ENCODE measurements around the gene C10orf143. TPM values are rescaled to one million over a fixed set of nuclear protein-coding genes. Genes with fewer than 3 reads are reported as not detected.

Gene C10orf143
- total RNA-seq, 1 donor = 2.5 TPM

GRCh38 chr10:130016993-130017630 is 93.5 kb downstream of the C10orf143 start:
- TF ChIP-seq, protein P1, sequence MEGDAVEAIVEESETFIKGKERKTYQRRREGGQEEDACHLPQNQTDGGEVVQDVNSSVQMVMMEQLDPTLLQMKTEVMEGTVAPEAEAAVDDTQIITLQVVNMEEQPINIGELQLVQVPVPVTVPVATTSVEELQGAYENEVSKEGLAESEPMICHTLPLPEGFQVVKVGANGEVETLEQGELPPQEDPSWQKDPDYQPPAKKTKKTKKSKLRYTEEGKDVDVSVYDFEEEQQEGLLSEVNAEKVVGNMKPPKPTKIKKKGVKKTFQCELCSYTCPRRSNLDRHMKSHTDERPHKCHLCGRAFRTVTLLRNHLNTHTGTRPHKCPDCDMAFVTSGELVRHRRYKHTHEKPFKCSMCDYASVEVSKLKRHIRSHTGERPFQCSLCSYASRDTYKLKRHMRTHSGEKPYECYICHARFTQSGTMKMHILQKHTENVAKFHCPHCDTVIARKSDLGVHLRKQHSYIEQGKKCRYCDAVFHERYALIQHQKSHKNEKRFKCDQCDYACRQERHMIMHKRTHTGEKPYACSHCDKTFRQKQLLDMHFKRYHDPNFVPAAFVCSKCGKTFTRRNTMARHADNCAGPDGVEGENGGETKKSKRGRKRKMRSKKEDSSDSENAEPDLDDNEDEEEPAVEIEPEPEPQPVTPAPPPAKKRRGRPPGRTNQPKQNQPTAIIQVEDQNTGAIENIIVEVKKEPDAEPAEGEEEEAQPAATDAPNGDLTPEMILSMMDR (IDR thresholded peaks at IDR 0.05; ENCODE audit: extremely low read depth, low read depth, low read length) = no peak
- peaks cover 22% of the 10 kb centered on the region for H3K4me1 ChIP-seq (ENCODE audit: insufficient read depth, low read length)
- H2AFZ ChIP-seq (ENCODE audit: low read length) = no peak overlapping the region
- H3K4me3 ChIP-seq (ENCODE audit: insufficient read depth, low read length) = no peak overlapping the region
- H3K27ac ChIP-seq (ENCODE audit: low read depth, low read length) = no peak overlapping the region
- H3K4me2 ChIP-seq (ENCODE audit: insufficient read depth, low read length) = no peak overlapping the region
- H3K79me2 ChIP-seq (ENCODE audit: insufficient read depth, low read length) = no peaks in the 10 kb centered on the region
- DNase-seq (ENCODE audit: insufficient read length, low spot score, missing footprints) = no peak
- no peaks in the 10 kb centered on the region for H3K36me3 ChIP-seq (ENCODE audit: insufficient read depth, low read length)
- no peaks in the 10 kb centered on the region for H4K20me1 ChIP-seq (ENCODE audit: insufficient read depth, low read length)
- no peaks in the 10 kb centered on the region for H3K9me3 ChIP-seq (ENCODE audit: low read depth, low read length)
- H3K27me3 ChIP-seq (ENCODE audit: insufficient read depth, low read length) = no peaks in the 10 kb centered on the region

- no peak overlapping the region for H2AFZ ChIP-seq (ENCODE audit: low read length)
- H3K79me2 ChIP-seq (ENCODE audit: insufficient read depth, low read length) = no peaks in the 10 kb centered on the region
- peaks cover 14% of the 10 kb centered on the region for H3K4me1 ChIP-seq (ENCODE audit: insufficient read depth, low read length)
- H3K9me3 ChIP-seq (ENCODE audit: low read depth, low read length) = no peaks in the 10 kb centered on the region
- no peak overlapping the region for H3K27ac ChIP-seq (ENCODE audit: low read depth, low read length)
- no peak overlapping the region for H3K4me2 ChIP-seq (ENCODE audit: insufficient read depth, low read length)
- no peak overlapping the region for H3K4me3 ChIP-seq (ENCODE audit: insufficient read depth, low read length)
- no peaks in the 10 kb centered on the region for H3K36me3 ChIP-seq (ENCODE audit: insufficient read depth, low read length)
- H3K27me3 ChIP-seq (ENCODE audit: insufficient read depth, low read length) = no peaks in the 10 kb centered on the region
- TF ChIP-seq, protein P1 (IDR thresholded peaks at IDR 0.05; ENCODE audit: extremely low read depth, low read depth, low read length) = no peak
- DNase-seq (ENCODE audit: insufficient read length, low spot score, missing footprints) = no peak
- no peaks in the 10 kb centered on the region for H4K20me1 ChIP-seq (ENCODE audit: insufficient read depth, low read length)
Measured at GRCh38 chr10:130016095-130016494, 94.5 kb downstream of the C10orf143 start.

- peak; percentile 53 for DNase-seq (ENCODE audit: insufficient read length, low spot score, missing footprints)
Measured at GRCh38 chr10:130015075-130015695, 95.4 kb downstream of the C10orf143 start.

More at GRCh38 chr10:130015075-130015695, 95.4 kb downstream of the C10orf143 start:
- H3K9me3 ChIP-seq (ENCODE audit: low read depth, low read length) = no peaks in the 10 kb centered on the region
- peak overlapping the region; percentile 51 for H2AFZ ChIP-seq (ENCODE audit: low read length)
- H4K20me1 ChIP-seq (ENCODE audit: insufficient read depth, low read length) = no peaks in the 10 kb centered on the region
- H3K4me3 ChIP-seq (ENCODE audit: insufficient read depth, low read length) = no peak overlapping the region
- peaks cover 5% of the 10 kb centered on the region for H3K4me1 ChIP-seq (ENCODE audit: insufficient read depth, low read length)
- TF ChIP-seq, protein P1 (IDR thresholded peaks at IDR 0.05; ENCODE audit: extremely low read depth, low read depth, low read length) = no peak
- H3K36me3 ChIP-seq (ENCODE audit: insufficient read depth, low read length) = no peaks in the 10 kb centered on the region
- no peaks in the 10 kb centered on the region for H3K79me2 ChIP-seq (ENCODE audit: insufficient read depth, low read length)
- H3K4me2 ChIP-seq (ENCODE audit: insufficient read depth, low read length) = no peak overlapping the region
- H3K27me3 ChIP-seq (ENCODE audit: insufficient read depth, low read length) = no peaks in the 10 kb centered on the region
- H3K27ac ChIP-seq (ENCODE audit: low read depth, low read length) = no peak overlapping the region
